Fibroblast of lung (primary cell): ENCODE data around the gene HOXC9. TPM values are rescaled to one million over a fixed set of nuclear protein-coding genes. Genes with fewer than 3 reads are reported as not detected.

Source experiments
- DNase-seq, 2 donors: peaks; one replicate each; pipeline versions ENCODE4 v3.0.0 to v3.0.0-alpha.2; 2010; ENCODE audit warnings: low read depth in 2 of 2
- H2AFZ ChIP-seq: 2 replicates; pipeline ENCODE4 v1.5.1; 2012; ENCODE audit warnings: low read length, control low read depth, inconsistent platforms
- H3K27ac ChIP-seq: 2 replicates; pipeline ENCODE4 v1.5.1; 2011; ENCODE audit warnings: low read length, control low read depth; ENCODE audit not compliant: insufficient read depth
- H3K27me3 ChIP-seq: 2 replicates; pipeline ENCODE4 v1.5.1; 2011; ENCODE audit warnings: mild to moderate bottlenecking, low read length; ENCODE audit not compliant: control insufficient read depth, insufficient read depth
- H3K36me3 ChIP-seq: 2 replicates; pipeline ENCODE4 v1.5.1; 2011; ENCODE audit warnings: low read length; ENCODE audit not compliant: control insufficient read depth, insufficient read depth
- H3K4me1 ChIP-seq: 2 replicates; pipeline ENCODE4 v1.5.1; 2011; ENCODE audit warnings: low read length; ENCODE audit not compliant: control insufficient read depth, insufficient read depth; ENCODE audit errors: extremely low read depth
- H3K4me2 ChIP-seq: 2 replicates; pipeline ENCODE4 v1.5.1; 2011; ENCODE audit warnings: low read length, control low read depth; ENCODE audit not compliant: insufficient read depth; ENCODE audit errors: extremely low read depth
- H3K4me3 ChIP-seq, 4 experiments: fragments of 200-600 bp in 1 of 4; sonication (generic) in 1 of 4; replicated peaks in 1 of 4; 2 replicates each; pipeline ENCODE4 v1.5.1; 2011 to 2016; ENCODE audit warnings: low read length in 4 of 4, low read depth in 3 of 4, mild to moderate bottlenecking in 3 of 4, control low read depth in 2 of 4, inconsistent platforms in 1 of 4, mixed read lengths in 1 of 4; ENCODE audit not compliant: insufficient read depth in 1 of 4; ENCODE audit errors: control extremely low read depth in 1 of 4
- H3K79me2 ChIP-seq: 2 replicates; pipeline ENCODE4 v1.5.1; 2012; ENCODE audit warnings: mild to moderate bottlenecking, low read length, inconsistent platforms; ENCODE audit not compliant: control insufficient read depth, insufficient read depth
- H3K9ac ChIP-seq: 2 replicates; pipeline ENCODE4 v1.5.1; 2011; ENCODE audit warnings: mild to moderate bottlenecking, low read length, control low read depth; ENCODE audit not compliant: insufficient read depth
- H3K9me3 ChIP-seq: 2 replicates; pipeline ENCODE4 v1.5.1; 2012; ENCODE audit warnings: low read depth, low read length; ENCODE audit not compliant: control insufficient read depth, insufficient read depth
- H4K20me1 ChIP-seq: 2 replicates; pipeline ENCODE4 v1.5.1; 2011; ENCODE audit warnings: low read length; ENCODE audit not compliant: control insufficient read depth, insufficient read depth; ENCODE audit errors: extremely low read depth
- CTCF ChIP-seq, 2 donors: IDR thresholded peaks in 1 of 2; conservative IDR thresholded peaks in 1 of 2; 1 replicate in 1 of 2; 2 replicates in 1 of 2; pipeline ENCODE4 v1.5.1; 2011 to 2012; ENCODE audit warnings: low read length in 2 of 2, control low read depth in 1 of 2, inconsistent platforms in 1 of 2, low read depth in 1 of 2, mild to moderate bottlenecking in 1 of 2
- EZH2 ChIP-seq: IDR thresholded peaks from 2 replicates; pipeline ENCODE4 v1.5.1; 2012; ENCODE audit warnings: low read length, control low read depth, mild to moderate bottlenecking; ENCODE audit errors: missing control alignments
- polyA plus RNA-seq, 2 donors: library from polyadenylated mRNA; depleted of rRNA in 1 of 2; stranded (reverse) in 1 of 2; unstranded in 1 of 2; fragments of >200 nt; gene quantifications; 2 replicates each; pipeline ENCODE4 v1.2.1, GENCODE V29; 2011 to 2012; ENCODE audit warnings: missing spikeins in 1 of 2
- total RNA-seq: library from RNA; depleted of rRNA; stranded (reverse); fragments of >200 nt; gene quantifications from 2 replicates; pipeline ENCODE4 v1.2.1, GENCODE V29; 2014

The HOXC9 gene
- total and polyA plus RNA-seq, 2 donors (not counting 1 experiment from before 2014, with no cell fraction given) = 0.24 TPM; not detected in 1

- Histone ChIP-seq H2AFZ (no peak overlapping the region), H3K4me1 (no peaks in the 10 kb centered on the region), H3K27ac (no peak overlapping the region), H3K27me3 (peaks cover 77% of the 10 kb centered on the region), H3K4me3 (no peak overlapping the region), H3K36me3 (no peaks in the 10 kb centered on the region), H3K79me2 (no peaks in the 10 kb centered on the region), H3K9me3 (no peaks in the 10 kb centered on the region), H3K9ac (no peak overlapping the region), H4K20me1 (no peaks in the 10 kb centered on the region), H3K4me2 (no peak overlapping the region)
- no peak for TF ChIP-seq CTCF (conservative IDR thresholded peaks at IDR 0.05 in 1 of 2, IDR thresholded peaks at IDR 0.05 in 1 of 2; ENCODE audit: low read depth in 1 of 2, low read length in 2 of 2)
- TF ChIP-seq EZH2 = no peak
- no peak for DNase-seq
These were observed 1.6 kb downstream of the HOXC9 start for GRCh38 chr12:54001283-54002187.

GRCh38 chr12:54002278-54002914 is 2.4 kb downstream of the HOXC9 start:
- Histone ChIP-seq H3K4me2 (no peak overlapping the region), H3K27me3 (peaks cover 78% of the 10 kb centered on the region), H4K20me1 (no peaks in the 10 kb centered on the region), H3K4me3 (no peak overlapping the region), H3K79me2 (no peaks in the 10 kb centered on the region), H3K9ac (no peak overlapping the region), H3K27ac (no peak overlapping the region), H3K36me3 (no peaks in the 10 kb centered on the region), H3K4me1 (no peaks in the 10 kb centered on the region), H2AFZ (no peak overlapping the region), H3K9me3 (no peaks in the 10 kb centered on the region)
- no peak for DNase-seq
- peak; percentile 25 for TF ChIP-seq EZH2
- TF ChIP-seq CTCF (conservative IDR thresholded peaks at IDR 0.05 in 1 of 2, IDR thresholded peaks at IDR 0.05 in 1 of 2; ENCODE audit: low read depth in 1 of 2, low read length in 2 of 2) = no peak

- Histone ChIP-seq H3K4me1 (no peaks in the 10 kb centered on the region), H3K36me3 (no peaks in the 10 kb centered on the region), H3K4me2 (no peak overlapping the region), H4K20me1 (no peaks in the 10 kb centered on the region), H3K27me3 (peaks cover 77% of the 10 kb centered on the region), H3K9ac (no peak overlapping the region), H3K9me3 (no peaks in the 10 kb centered on the region), H2AFZ (no peak overlapping the region), H3K4me3 (no peak overlapping the region), H3K79me2 (no peaks in the 10 kb centered on the region), H3K27ac (no peak overlapping the region)
- DNase-seq = no peak
- TF ChIP-seq CTCF (conservative IDR thresholded peaks at IDR 0.05 in 1 of 2, IDR thresholded peaks at IDR 0.05 in 1 of 2; ENCODE audit: low read depth in 1 of 2, low read length in 2 of 2) (no peak), EZH2 (peak; percentile 59)
These were observed 3.0 kb downstream of the HOXC9 start for GRCh38 chr12:54002915-54003389.
